Measurements from ENCODE around the gene SLC16A3.

DNA sequence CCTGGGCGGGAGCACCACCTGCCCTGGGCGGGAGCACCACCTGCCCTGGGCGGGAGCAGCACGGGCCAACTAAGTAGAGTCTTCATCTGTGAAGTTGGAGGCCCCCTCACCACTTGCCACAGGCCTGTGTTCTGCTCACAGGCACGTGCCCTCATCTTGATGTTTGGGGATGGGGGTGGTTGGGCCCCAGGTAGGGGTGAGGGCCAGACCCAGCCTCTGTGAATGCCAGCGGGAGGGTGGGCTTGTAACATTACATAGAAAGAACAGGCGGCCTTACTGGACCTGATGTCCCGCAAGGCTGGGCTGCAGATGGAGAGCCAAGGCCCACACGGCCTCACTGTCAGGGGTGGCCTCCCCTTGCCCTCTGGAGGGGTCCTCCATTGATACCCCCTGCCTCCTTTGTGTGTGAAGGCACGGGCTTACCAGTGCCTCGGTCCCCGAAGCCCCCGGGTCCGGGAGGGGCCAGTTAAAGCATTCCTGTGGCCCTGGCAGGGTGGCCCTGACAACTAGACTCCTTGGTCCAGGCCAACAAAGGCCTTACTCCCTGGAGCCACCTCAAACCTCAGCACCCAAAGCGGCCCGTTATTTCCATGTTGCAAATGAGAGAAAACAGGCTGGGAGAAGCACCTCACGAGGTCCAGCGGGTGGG lies 1.1 kb upstream of the SLC16A3 start:
- TF ChIP-seq CTCF (IDR thresholded peaks at IDR 0.05; ENCODE audit: insufficient read depth, low read length), result no peak
- TF ChIP-seq SPI1 (IDR thresholded peaks at IDR 0.05; ENCODE audit: borderline replicate concordance, low read depth), result no peak

All from HL-60 (cell line).